Measurements from ENCODE around the gene LMNA. TPM values are rescaled to one million over a fixed set of nuclear protein-coding genes. Genes with fewer than 3 reads are reported as not detected.
"Not testable (repeated sequence)": the region's sequence is repeated elsewhere in the genome, so short reads cannot be mapped to it uniquely, and the experiment has no call there.

LMNA gene
- polyA plus RNA-seq, 1 of the 3 experiments (the other 2 are of a cell fraction): 983 TPM

GRCh38 chr1:156119503-156120209 is 5.1 kb downstream of the LMNA start:
- Histone ChIP-seq H3K9ac (peak overlapping the region; percentile 100), H3K4me1 (ENCODE audit: control insufficient read depth in 1 of 2, insufficient read depth in 2 of 2, low read depth in 1 of 2, low read length in 1 of 2) (peaks cover 61 to 62% of the 10 kb centered on the region in 2 experiments), H3K9me2 (no peaks in the 10 kb centered on the region), H3K4me3 (ENCODE audit: low read depth in 2 of 2, low read length in 1 of 2) (peak overlapping the region in 1 of 2 experiments; percentile 94; a peak in 2 of 4 replicates), H3K79me2 (ENCODE audit: insufficient read depth) (peaks cover 100% of the 10 kb centered on the region), H3K4me2 (peak overlapping the region; percentile 95), H3F3A (replicated peaks; ENCODE audit: insufficient read depth) (peaks cover 81% of the 10 kb centered on the region), H2AFZ (ENCODE audit: low read depth) (no peak overlapping the region), H3K9me3 (no peaks in the 10 kb centered on the region), H3K36me3 (replicated peaks in 1 of 2; ENCODE audit: control insufficient read depth in 1 of 2, insufficient read depth in 2 of 2, low read length in 1 of 2) (peaks cover 0 to 45% of the 10 kb centered on the region in 2 experiments), H3K27me3 (ENCODE audit: insufficient read depth) (no peaks in the 10 kb centered on the region), H4K20me1 (ENCODE audit: insufficient read depth) (peaks cover 97% of the 10 kb centered on the region), H3K27ac (ENCODE audit: low read depth in 2 of 2, low read length in 1 of 2) (peak overlapping the region; percentile 43 to 100)
- TF ChIP-seq TCF12 (IDR thresholded peaks at IDR 0.05) (peak; percentile 65; the same call in 1 of the 2 replicates), GATA2 (CRISPR knock-in tag; IDR thresholded peaks at IDR 0.05) (no peak), YY1 (IDR thresholded peaks at IDR 0.05; ENCODE audit: low read depth) (no peak), JUND (IDR thresholded peaks at IDR 0.05) (peak; percentile 38), FOSL2 (IDR thresholded peaks at IDR 0.05; ENCODE audit: borderline replicate concordance, low read depth) (peak; percentile 38; the same call in 1 of the 2 replicates), RAD21 (IDR thresholded peaks at IDR 0.05; ENCODE audit: low read length) (no peak), CTCF (IDR thresholded peaks at IDR 0.05) (no peak), EP300 (IDR thresholded peaks at IDR 0.05; ENCODE audit: borderline replicate concordance in 1 of 2, low read depth in 1 of 2, low read length in 1 of 2) (0 out of 4 replicates have a peak, but pooled peaks of 1 of the 2 experiments have one; percentile 11), REST (IDR thresholded peaks at IDR 0.05; ENCODE audit: low read depth, low read length) (no peak)
- POLR2A ChIA-PET: no interaction called here
- CTCF ChIA-PET: interaction anchor here (1.0 to 40.5 kb wide), 7 partner anchors 10 to 869 kb away, joined by 3 to 1559 read pairs (median 4); partner anchors contain the start of gene MEX3A
- 36% methylated on average over 3 of the region's 3 CpGs for WGBS (ENCODE audit: low lambda C conversion rate)
- no peak for DNase-seq

GRCh38 chr1:156120318-156120717 is 5.8 kb downstream of the LMNA start:
- Histone ChIP-seq H3K36me3 (replicated peaks in 1 of 2; ENCODE audit: control insufficient read depth in 1 of 2, insufficient read depth in 2 of 2, low read length in 1 of 2) (peaks cover 0 to 43% of the 10 kb centered on the region in 2 experiments), H3K9me2 (no peaks in the 10 kb centered on the region), H3K4me3 (ENCODE audit: low read depth in 2 of 2, low read length in 1 of 2) (peak overlapping the region in 1 of 2 experiments; percentile 94; a peak in 2 of 4 replicates), H3K27ac (ENCODE audit: low read depth in 2 of 2, low read length in 1 of 2) (peak overlapping the region; percentile 43 to 100), H2AFZ (ENCODE audit: low read depth) (no peak overlapping the region), H3K9me3 (no peaks in the 10 kb centered on the region), H3F3A (replicated peaks; ENCODE audit: insufficient read depth) (peaks cover 82% of the 10 kb centered on the region), H3K9ac (peak overlapping the region; percentile 97; the same call in 1 of the 2 replicates), H3K27me3 (ENCODE audit: insufficient read depth) (no peaks in the 10 kb centered on the region), H3K4me1 (ENCODE audit: control insufficient read depth in 1 of 2, insufficient read depth in 2 of 2, low read depth in 1 of 2, low read length in 1 of 2) (peaks cover 68% of the 10 kb centered on the region in 2 experiments), H3K79me2 (ENCODE audit: insufficient read depth) (peaks cover 100% of the 10 kb centered on the region), H3K4me2 (peak overlapping the region; percentile 95), H4K20me1 (ENCODE audit: insufficient read depth) (peaks cover 94% of the 10 kb centered on the region)
- POLR2A ChIA-PET: no interaction called here
- CTCF ChIA-PET: interaction anchor here (1.1 to 40.5 kb wide), 4 partner anchors 10 to 870 kb away, joined by 3 to 1559 read pairs (median 70); partner anchors contain the start of gene MEX3A
- WGBS (ENCODE audit: low lambda C conversion rate): 100% methylated on average over 3 of the region's 3 CpGs
- TF ChIP-seq PBX3 (IDR thresholded peaks at IDR 0.05) (no peak), ELF1 (IDR thresholded peaks at IDR 0.05) (no peak), RAD21 (IDR thresholded peaks at IDR 0.05; ENCODE audit: low read length) (no peak), RCOR1 (IDR thresholded peaks at IDR 0.05; ENCODE audit: low read length) (no peak)
- no peak for DNase-seq

GRCh38 chr1:156121005-156121404 is 6.5 kb downstream of the LMNA start:
- CTCF ChIA-PET: interaction anchor here (0.7 to 40.5 kb wide), 4 partner anchors 9 to 132 kb away, joined by 3 to 1559 read pairs (median 70); partner anchors contain the start of gene MEX3A
- POLR2A ChIA-PET: not testable (repeated sequence)

More at GRCh38 chr1:156121005-156121404, 6.5 kb downstream of the LMNA start:
- H3K4me1 ChIP-seq (ENCODE audit: control insufficient read depth in 1 of 2, insufficient read depth in 2 of 2, low read depth in 1 of 2, low read length in 1 of 2): peaks cover 65 to 71% of the 10 kb centered on the region in 2 experiments
- not testable (repeated sequence) for H3K9me3 ChIP-seq; H3K9me2 ChIP-seq; DNase-seq; H2AFZ ChIP-seq (ENCODE audit: low read depth); H3K27me3 ChIP-seq (ENCODE audit: insufficient read depth)
- H3K4me2 ChIP-seq: peak overlapping the region; percentile 95
- H3K9ac ChIP-seq: peak overlapping the region; percentile 97; the same call in 1 of the 2 replicates
- peaks cover 98% of the 10 kb centered on the region for H3K79me2 ChIP-seq (ENCODE audit: insufficient read depth)
- peaks cover 87% of the 10 kb centered on the region for H4K20me1 ChIP-seq (ENCODE audit: insufficient read depth)
- H3K27ac ChIP-seq (ENCODE audit: low read depth in 2 of 2, low read length in 1 of 2): peak overlapping the region; percentile 98 to 100
- H3K4me3 ChIP-seq (ENCODE audit: low read depth in 2 of 2, low read length in 1 of 2): peak overlapping the region in 1 of 2 experiments; percentile 94; a peak in 1 of 4 replicates
- 49% methylated on average over 4 of the region's 4 CpGs for WGBS (ENCODE audit: low lambda C conversion rate)
- peaks cover 0 to 38% of the 10 kb centered on the region in 2 experiments for H3K36me3 ChIP-seq (replicated peaks in 1 of 2; ENCODE audit: control insufficient read depth in 1 of 2, insufficient read depth in 2 of 2, low read length in 1 of 2)
- H3F3A ChIP-seq (replicated peaks; ENCODE audit: insufficient read depth): peaks cover 88% of the 10 kb centered on the region

All from SK-N-SH (cell line).